ENCODE results near the gene FGF6. TPM values are rescaled to one million over a fixed set of nuclear protein-coding genes. Genes with fewer than 3 reads are reported as not detected.

Gene FGF6
- total and polyA plus RNA-seq, 9 of the 15 experiments (the other 6 are each of a cell fraction or from before 2014, with no cell fraction given) = 0.14 TPM; not detected in 8

GRCh38 chr12:4387607-4388006 is 58.0 kb downstream of the FGF6 start (continued):
- TF ChIP-seq HMG20B (CRISPR knock-in tag; IDR thresholded peaks at IDR 0.05) (no peak), MAFK (IDR thresholded peaks at IDR 0.05; ENCODE audit: low read length) (peak; percentile 30; the same call in 1 of the 2 replicates), SAFB2 (IDR thresholded peaks at IDR 0.05; ENCODE audit: borderline replicate concordance, low read depth, low read length, severe bottlenecking) (no peak), C11orf30 (IDR thresholded peaks at IDR 0.05; ENCODE audit: low read depth) (peak; percentile 68), TSC22D4 (tag; IDR thresholded peaks at IDR 0.05) (no peak), ZNF316 (IDR thresholded peaks at IDR 0.05) (peak; percentile 85; the same call in 1 of the 2 replicates), E2F3 (CRISPR knock-in tag; IDR thresholded peaks at IDR 0.05) (no peak), DACH1 (IDR thresholded peaks at IDR 0.05; ENCODE audit: partially characterized antibody) (no peak)

- Histone ChIP-seq H3K9ac (ENCODE audit: insufficient read depth in 1 of 2, low read depth in 2 of 2, low read length in 2 of 2) (no peak overlapping the region), H3K36me3 (ENCODE audit: control insufficient read depth, insufficient read depth, low read length) (no peaks in the 10 kb centered on the region), H3K79me2 (ENCODE audit: control insufficient read depth, insufficient read depth, low read length) (no peaks in the 10 kb centered on the region), H3K9me3 (replicated peaks; ENCODE audit: control insufficient read depth, insufficient read depth, low read depth, low read length) (no peaks in the 10 kb centered on the region), H3K27ac (ENCODE audit: extremely low read depth, low read depth, low read length) (no peak overlapping the region), H3K9me1 (ENCODE audit: control insufficient read depth, insufficient read depth, low read length) (no peaks in the 10 kb centered on the region), H3K4me1 (replicated peaks in 1 of 2; ENCODE audit: control insufficient read depth in 2 of 2, insufficient read depth in 2 of 2, low read length in 2 of 2) (peaks cover 5 to 18% of the 10 kb centered on the region in 2 experiments; a peak in 3 of 5 replicates), H3K27me3 (ENCODE audit: control insufficient read depth in 2 of 2, insufficient read depth in 2 of 2, low read length in 2 of 2) (no peaks in the 10 kb centered on the region), H2AFZ (ENCODE audit: low read depth, low read length) (no peak overlapping the region), H3K4me3 (no peak overlapping the region), H3K4me2 (ENCODE audit: insufficient read depth, low read length) (no peak overlapping the region), H4K20me1 (replicated peaks; ENCODE audit: control insufficient read depth, insufficient read depth, low read length) (no peaks in the 10 kb centered on the region)
- BruUV-seq (replicated peaks) = no TSS peak
- DNase-seq (ENCODE audit: extremely low read depth in 1 of 4, low spot score in 3 of 4) (no peak), ATAC-seq (no peak), FAIRE-seq (no peak)
- WGBS (ENCODE audit: insufficient coverage, low coverage, missing lambda C conversion rate) = 70% methylated on average over 4 of the region's 4 CpGs
- in situ Hi-C loops (cut with MboI) = no loop called here
- CTCF ChIA-PET (ENCODE audit: low intra/inter-chr PET ratio) = no interaction called here
- POLR2A ChIA-PET = interaction anchor here (0.7 to 1.3 kb wide), 2 partner anchors 10 to 11 kb away, joined by 3 read pairs; no protein-coding TSS in a partner anchor
- intact Hi-C loops (cut with micrococcal nuclease) = loop anchor here (5.0 kb wide), 1 partner anchor 36 kb away; no protein-coding TSS in a partner anchor
- TF ChIP-seq FOXJ3 (CRISPR knock-in tag; IDR thresholded peaks at IDR 0.05) = no peak
- no peak for TF ChIP-seq POLR2H (tag; IDR thresholded peaks at IDR 0.05; ENCODE audit: low read depth)
- no peak for TF ChIP-seq ZNF668 (CRISPR knock-in tag; IDR thresholded peaks at IDR 0.05)
- no peak for TF ChIP-seq ARID3B (CRISPR knock-in tag; IDR thresholded peaks at IDR 0.05; ENCODE audit: borderline replicate concordance)
- TF ChIP-seq AFF4 (CRISPR knock-in tag; IDR thresholded peaks at IDR 0.05) = no peak
- no peak for TF ChIP-seq CEBPB (tag; IDR thresholded peaks at IDR 0.05)
- TF ChIP-seq CBX8 (IDR thresholded peaks at IDR 0.05; ENCODE audit: borderline replicate concordance, extremely low read depth, low read depth, low read length, poor library complexity, severe bottlenecking) = no peak
- TF ChIP-seq DACH1 (IDR thresholded peaks at IDR 0.05; ENCODE audit: partially characterized antibody) = no peak
- no peak for TF ChIP-seq MAFK (IDR thresholded peaks at IDR 0.05; ENCODE audit: low read length)
- TF ChIP-seq C11orf30 (IDR thresholded peaks at IDR 0.05; ENCODE audit: low read depth) = no peak
- no peak for TF ChIP-seq SMARCA5 (IDR thresholded peaks at IDR 0.05)
- TF ChIP-seq RNF2 (IDR thresholded peaks at IDR 0.05) = no peak
- TF ChIP-seq FOXJ2 (tag; IDR thresholded peaks at IDR 0.05) = no peak
These were observed 58.8 kb downstream of the FGF6 start for GRCh38 chr12:4386801-4387200.
